Heart left ventricle (tissue), 13 donors: ENCODE results near the gene SYCE1.

Source experiments
- POLR2A ChIP-seq, 2 donors: fragments of 450-650 bp; IDR thresholded peaks; one replicate each; pipeline ENCODE4 v1.6.1; 2017; ENCODE audit warnings: antibody characterized with exemption in 2 of 2, mild to moderate bottlenecking in 2 of 2, moderate library complexity in 2 of 2
- TF ChIP-seq, protein P1 (sequence below), 12 donors: fragments of 200-600 bp; sonication (generic) in 4 of 12; IDR thresholded peaks; one replicate each; pipeline versions ENCODE4 v1.5.0 to v1.8.0; 2018 to 2022; ENCODE audit warnings: antibody characterized with exemption in 12 of 12, mild to moderate bottlenecking in 5 of 12
- donor health status: ischemic (EF 13 %, LVEDD 7.1; RV severe dilation, severe dysfunction).
- donor health status: DM: no; HTN: yes; CAD: no.
- donor health status: DM: no; HTN: no; CAD: no.
- donor health status: ischemic (EF 25% LVEDD 6.9; RV normal size, moderate dysfunction).
- donor health status: ischemic (EF 25% LVEDD 5.7; RV mildly dilated, moderate dysfunction).
- donor health status: ischemic (EF 35%, LVEDD 5.7; RV mildly dilated, moderate dysfunction).
- donor health status: nonischemic (EF 11% LVEDD 7.7; RV severe dilation, severe dysfunction).
- donor health status: DM: yes; HTN: yes; CAD: no.
- donor health status: PGD.
- donor health status: ischemic (EF 29% LVEDD 5.4; RV normal size, mild dysfunction).
- donor health status: nonischemic (EF 23%, LVEDD 6.1; RV moderate dilation, normal function).

DNA sequence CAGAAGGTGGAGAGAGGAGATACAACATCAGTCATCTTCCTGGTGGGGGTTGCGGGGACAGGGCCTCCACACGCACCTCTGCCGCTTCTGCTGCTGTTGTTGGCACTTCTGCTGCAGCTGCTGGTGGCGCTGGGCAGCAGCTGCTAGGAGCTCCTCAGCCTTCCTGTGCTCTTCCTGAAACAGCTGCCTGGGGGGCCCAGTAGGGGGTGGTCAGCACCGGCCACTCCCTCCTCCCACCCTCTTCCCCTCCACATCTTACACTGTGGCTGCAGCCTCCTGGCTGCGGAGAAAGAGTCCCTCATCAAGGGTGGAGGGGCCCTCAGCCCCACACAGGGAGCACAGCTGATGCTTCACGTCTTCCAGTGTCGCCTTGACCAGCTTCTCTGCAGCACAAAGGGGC, 9.9 kb downstream of the SYCE1 start:
- no peak for TF ChIP-seq POLR2A (IDR thresholded peaks at IDR 0.05)
- TF ChIP-seq, protein P1, sequence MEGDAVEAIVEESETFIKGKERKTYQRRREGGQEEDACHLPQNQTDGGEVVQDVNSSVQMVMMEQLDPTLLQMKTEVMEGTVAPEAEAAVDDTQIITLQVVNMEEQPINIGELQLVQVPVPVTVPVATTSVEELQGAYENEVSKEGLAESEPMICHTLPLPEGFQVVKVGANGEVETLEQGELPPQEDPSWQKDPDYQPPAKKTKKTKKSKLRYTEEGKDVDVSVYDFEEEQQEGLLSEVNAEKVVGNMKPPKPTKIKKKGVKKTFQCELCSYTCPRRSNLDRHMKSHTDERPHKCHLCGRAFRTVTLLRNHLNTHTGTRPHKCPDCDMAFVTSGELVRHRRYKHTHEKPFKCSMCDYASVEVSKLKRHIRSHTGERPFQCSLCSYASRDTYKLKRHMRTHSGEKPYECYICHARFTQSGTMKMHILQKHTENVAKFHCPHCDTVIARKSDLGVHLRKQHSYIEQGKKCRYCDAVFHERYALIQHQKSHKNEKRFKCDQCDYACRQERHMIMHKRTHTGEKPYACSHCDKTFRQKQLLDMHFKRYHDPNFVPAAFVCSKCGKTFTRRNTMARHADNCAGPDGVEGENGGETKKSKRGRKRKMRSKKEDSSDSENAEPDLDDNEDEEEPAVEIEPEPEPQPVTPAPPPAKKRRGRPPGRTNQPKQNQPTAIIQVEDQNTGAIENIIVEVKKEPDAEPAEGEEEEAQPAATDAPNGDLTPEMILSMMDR (IDR thresholded peaks at IDR 0.05), result no peak
